HEK293 (cell line): ENCODE results near the gene ORC4.

Source experiments
- CTCF ChIA-PET: fragments of 350-600 bp; formaldehyde crosslinking; extraction: SDS; loops from one replicate; lab custom pipeline; 2021; ENCODE audit warnings: antibody characterized with exemption; lab: Yijun Ruan, JAX
- POLR2A ChIA-PET: fragments of 300-600 bp; formaldehyde crosslinking; extraction: SDS; loops from one replicate; lab custom pipeline; 2020; ENCODE audit warnings: antibody characterized with exemption, inconsistent platforms; lab: Yijun Ruan, JAX
- H3K27ac ChIP-seq: fragments of 200-500 bp; sonication (Bioruptor generic); 2 replicates; pipeline ENCODE4 v1.5.1; 2014; ENCODE audit warnings: low read depth, low read length, control low read depth, inconsistent platforms; ENCODE audit errors: extremely low read depth
- H3K36me3 ChIP-seq, 2 experiments: fragments of 200-500 bp in 1 of 2; sonication (Bioruptor generic) in 1 of 2; 1 replicate in 1 of 2; 2 replicates in 1 of 2; pipeline ENCODE4 v1.5.1; 2014 to 2017; ENCODE audit warnings: inconsistent platforms in 2 of 2, low read length in 2 of 2; ENCODE audit not compliant: control insufficient read depth in 2 of 2, insufficient read depth in 1 of 2
- H3K4me1 ChIP-seq: fragments of 200-500 bp; sonication (Bioruptor generic); 2 replicates; pipeline ENCODE4 v1.5.1; 2014; ENCODE audit warnings: mild to moderate bottlenecking, low read length, inconsistent platforms; ENCODE audit not compliant: control insufficient read depth, insufficient read depth
- H3K4me3 ChIP-seq: 2 replicates; pipeline ENCODE4 v1.5.1; 2011; ENCODE audit warnings: low read depth, mild to moderate bottlenecking, control low read depth, low read length, moderate library complexity
- H3K9me3 ChIP-seq: fragments of 200-500 bp; sonication (Bioruptor generic); 2 replicates; pipeline ENCODE4 v1.5.1; 2014; ENCODE audit warnings: low read depth, low read length, inconsistent platforms; ENCODE audit not compliant: control insufficient read depth, insufficient read depth
- ELK4 ChIP-seq: IDR thresholded peaks from 2 replicates; pipeline ENCODE4 v1.6.1; 2011; ENCODE audit warnings: mild to moderate bottlenecking, low read depth, low read length, borderline replicate concordance
- KLF17 ChIP-seq: fragments of 450-650 bp; formaldehyde crosslinking; IDR thresholded peaks from 2 replicates; pipeline ENCODE4 v1.5.1; 2016; ENCODE audit warnings: missing biosample characterization, missing genetic modification characterization
- PRDM6 ChIP-seq: fragments of 450-650 bp; formaldehyde crosslinking; IDR thresholded peaks from 2 replicates; pipeline ENCODE4 v1.5.1; 2017; ENCODE audit warnings: missing biosample characterization, missing genetic modification characterization
- ZFP3 ChIP-seq: fragments of 450-650 bp; formaldehyde crosslinking; IDR thresholded peaks from 2 replicates; pipeline ENCODE4 v1.5.1; 2016; ENCODE audit warnings: low read depth, missing biosample characterization, missing genetic modification characterization
- ZNF148 ChIP-seq: fragments of 450-650 bp; formaldehyde crosslinking; IDR thresholded peaks from 2 replicates; pipeline ENCODE4 v1.5.0; 2017; ENCODE audit warnings: missing biosample characterization, missing genetic modification characterization, borderline replicate concordance
- ZNF184 ChIP-seq: fragments of 450-650 bp; IDR thresholded peaks from 2 replicates; pipeline ENCODE4 v1.5.1; 2018; ENCODE audit warnings: missing biosample characterization, mild to moderate bottlenecking, missing genetic modification characterization
- ZNF24 ChIP-seq: fragments of 450-650 bp; formaldehyde crosslinking; IDR thresholded peaks from 2 replicates; pipeline ENCODE4 v1.5.1; 2016; ENCODE audit warnings: missing biosample characterization, missing genetic modification characterization
- ZNF266 ChIP-seq: fragments of 450-650 bp; formaldehyde crosslinking; IDR thresholded peaks from 2 replicates; pipeline ENCODE4 v1.5.1; 2016; ENCODE audit warnings: missing biosample characterization, missing genetic modification characterization, low read depth
- ZNF37A ChIP-seq: fragments of 450-650 bp; IDR thresholded peaks from 2 replicates; pipeline ENCODE4 v1.5.1; 2018; ENCODE audit warnings: missing biosample characterization, missing genetic modification characterization
- ZNF416 ChIP-seq: fragments of 450-650 bp; formaldehyde crosslinking; IDR thresholded peaks from 2 replicates; pipeline ENCODE4 v1.5.1; 2016; ENCODE audit warnings: missing biosample characterization, missing genetic modification characterization
- ZNF558 ChIP-seq: fragments of 450-650 bp; formaldehyde crosslinking; IDR thresholded peaks from 2 replicates; pipeline ENCODE4 v1.5.1; 2016; ENCODE audit warnings: missing biosample characterization, missing genetic modification characterization
- ZNF561 ChIP-seq: fragments of 450-650 bp; IDR thresholded peaks from 2 replicates; pipeline ENCODE4 v1.5.1; 2018; ENCODE audit warnings: missing biosample characterization, missing genetic modification characterization, borderline replicate concordance
- ZNF580 ChIP-seq: fragments of 450-650 bp; formaldehyde crosslinking; IDR thresholded peaks from 2 replicates; pipeline ENCODE4 v1.5.1; 2016; ENCODE audit warnings: missing biosample characterization, missing genetic modification characterization
- ZNF768 ChIP-seq: fragments of 450-650 bp; formaldehyde crosslinking; IDR thresholded peaks from 2 replicates; pipeline ENCODE4 v1.5.1; 2018; ENCODE audit warnings: missing biosample characterization, mild to moderate bottlenecking, missing genetic modification characterization
- ZNF792 ChIP-seq: fragments of 450-650 bp; formaldehyde crosslinking; IDR thresholded peaks from 2 replicates; pipeline ENCODE4 v1.5.1; 2016; ENCODE audit warnings: missing biosample characterization, missing genetic modification characterization

ORC4 gene

GRCh38 chr2:147884830-147885229 is 135.7 kb downstream of the ORC4 start:
- H3K4me1 ChIP-seq: peaks cover 29% of the 10 kb centered on the region
- CTCF ChIA-PET: interaction anchor here (0.7 kb wide), 1 partner anchor 493 kb away, joined by 4 read pairs; no protein-coding TSS in a partner anchor
- TF ChIP-seq ZNF266 (tag by site-specific recombination) (no peak), PRDM6 (tag by site-specific recombination) (peak; percentile 33; the same call in 1 of the 2 replicates), KLF17 (tag by site-specific recombination) (no peak), ZNF416 (no peak), ZNF37A (tag by site-specific recombination) (no peak)
- TF ChIP-seq, all 188 proteins: peak for 1
- POLR2A ChIA-PET: no interaction called here
- Histone ChIP-seq H3K36me3 (no peaks in the 10 kb centered on the region), H3K27ac (no peak overlapping the region), H3K4me3 (no peak overlapping the region), H3K9me3 (no peaks in the 10 kb centered on the region)

GRCh38 chr2:147882631-147883030 is 137.9 kb downstream of the ORC4 start:
- Histone ChIP-seq H3K4me1 (peaks cover 37% of the 10 kb centered on the region), H3K4me3 (no peak overlapping the region)
- POLR2A ChIA-PET: no interaction called here
- TF ChIP-seq ZNF148 (tag by site-specific recombination): no peak
- TF ChIP-seq ZNF580 (tag by site-specific recombination): no peak
- TF ChIP-seq ZNF24: no peak
- no peak for TF ChIP-seq ZFP3
- no peak for TF ChIP-seq ZNF561
- TF ChIP-seq ZNF792: no peak
- TF ChIP-seq ZNF184 (tag by site-specific recombination): no peak
- no peak for TF ChIP-seq ZNF768 (tag by site-specific recombination)
- TF ChIP-seq ZNF558 (tag by site-specific recombination): no peak
- TF ChIP-seq ELK4: no peak
- TF ChIP-seq, all 188 proteins: peak for 0
- Histone ChIP-seq H3K36me3 (no peaks in the 10 kb centered on the region), H3K9me3 (no peaks in the 10 kb centered on the region), H3K27ac (no peak overlapping the region)
- CTCF ChIA-PET: no interaction called here
